Colonic mucosa (tissue), 4 donors: Measurements from ENCODE around the gene ARNT2. TPM values are rescaled to one million over a fixed set of nuclear protein-coding genes. Genes with fewer than 3 reads are reported as not detected.

Source experiments
- DNase-seq: peaks from one replicate; pipeline ENCODE4 v3.0.0-alpha.2; 2020
- H3K27ac ChIP-seq: fragments of 200-600 bp; one replicate; pipeline ENCODE4 v1.8.0; 2021
- H3K27me3 ChIP-seq: fragments of 200-600 bp; one replicate; pipeline ENCODE4 v1.8.0; 2021
- H3K36me3 ChIP-seq: fragments of 200-600 bp; one replicate; pipeline ENCODE4 v1.8.0; 2021
- H3K4me1 ChIP-seq: fragments of 200-600 bp; one replicate; pipeline ENCODE4 v1.8.0; 2021; ENCODE audit warnings: mild to moderate bottlenecking
- H3K4me3 ChIP-seq: fragments of 200-600 bp; one replicate; pipeline ENCODE4 v1.8.0; 2021
- H3K9ac ChIP-seq, 2 donors: one replicate each; pipeline ENCODE4 v1.7.0; 2013; ENCODE audit warnings: control low read depth in 2 of 2, low read depth in 2 of 2, low read length in 2 of 2
- H3K9me3 ChIP-seq: fragments of 200-600 bp; one replicate; pipeline ENCODE4 v1.8.0; 2021
- CTCF ChIP-seq: fragments of 200-600 bp; IDR thresholded peaks from one replicate; pipeline ENCODE4 v1.8.0; 2022; ENCODE audit warnings: antibody characterized with exemption, mild to moderate bottlenecking
- intact Hi-C: fragments of 100-400 bp; cut with DNase I; formaldehyde crosslinking; loops from one replicate; pipeline ENCODE4 v1.14.1; 2022
- total RNA-seq, 2 donors: library from RNA; stranded (reverse); fragmentation: NEBNext Ultra II Directional in 1 of 2; extraction: Animal tissue kit (Norgen Biotek cat#: 25700) in 1 of 2; gene quantifications; one replicate each; pipeline ENCODE4 v1.2.1, GENCODE V29; 2021
- donor health status: healthy.
- donor health status: DM: no; HTN: no; CAD: no.
- donor health status: DM: no; HTN: no; CAD: no.

Gene ARNT2
- total RNA-seq, 2 donors from 2014 or later = 1.6 to 2.7 TPM

GRCh38 chr15:80635953-80636352 is 231.8 kb downstream of the ARNT2 start:
- Histone ChIP-seq H3K4me1 (no peaks in the 10 kb centered on the region), H3K9ac (no peak overlapping the region), H3K4me3 (no peak overlapping the region), H3K36me3 (no peaks in the 10 kb centered on the region), H3K27ac (no peak overlapping the region), H3K27me3 (no peaks in the 10 kb centered on the region), H3K9me3 (no peaks in the 10 kb centered on the region)
- peak; percentile 26 for DNase-seq
- intact Hi-C loops = no loop called here
- no peak for TF ChIP-seq CTCF

GRCh38 chr15:80636675-80637074 is 232.5 kb downstream of the ARNT2 start:
- no peaks in the 10 kb centered on the region for H3K9me3 ChIP-seq
- peak; percentile 64 for DNase-seq
- no peak overlapping the region for H3K27ac ChIP-seq
- H3K4me3 ChIP-seq = no peak overlapping the region
- H3K9ac ChIP-seq = no peak overlapping the region
- H3K36me3 ChIP-seq = no peaks in the 10 kb centered on the region
- H3K4me1 ChIP-seq = no peaks in the 10 kb centered on the region
- intact Hi-C loops = no loop called here
- no peak for TF ChIP-seq CTCF
- no peaks in the 10 kb centered on the region for H3K27me3 ChIP-seq

- no peaks in the 10 kb centered on the region for H3K27me3 ChIP-seq
- H3K9ac ChIP-seq = no peak overlapping the region
- H3K36me3 ChIP-seq = no peaks in the 10 kb centered on the region
- no peaks in the 10 kb centered on the region for H3K4me1 ChIP-seq
- no peak for DNase-seq
- no peak overlapping the region for H3K27ac ChIP-seq
- H3K4me3 ChIP-seq = no peak overlapping the region
- H3K9me3 ChIP-seq = no peaks in the 10 kb centered on the region
- TF ChIP-seq CTCF = no peak
- intact Hi-C loops = no loop called here
Measured at GRCh38 chr15:80637747-80638146, 233.6 kb downstream of the ARNT2 start.

GRCh38 chr15:80638553-80639167 is 234.5 kb downstream of the ARNT2 start:
- Histone ChIP-seq H3K36me3 (no peaks in the 10 kb centered on the region), H3K4me1 (no peaks in the 10 kb centered on the region), H3K27ac (no peak overlapping the region), H3K27me3 (no peaks in the 10 kb centered on the region), H3K4me3 (no peak overlapping the region), H3K9me3 (no peaks in the 10 kb centered on the region), H3K9ac (no peak overlapping the region)
- no peak for DNase-seq
- intact Hi-C loops = no loop called here
- no peak for TF ChIP-seq CTCF

- no peaks in the 10 kb centered on the region for H3K27me3 ChIP-seq
- no peak for DNase-seq
- H3K9ac ChIP-seq = no peak overlapping the region
- no peak overlapping the region for H3K4me3 ChIP-seq
- no peak for TF ChIP-seq CTCF
- intact Hi-C loops = no loop called here
- H3K4me1 ChIP-seq = no peaks in the 10 kb centered on the region
- H3K27ac ChIP-seq = no peak overlapping the region
- H3K9me3 ChIP-seq = no peaks in the 10 kb centered on the region
- H3K36me3 ChIP-seq = no peaks in the 10 kb centered on the region
Measured at GRCh38 chr15:80639168-80639555, 235.0 kb downstream of the ARNT2 start.
